Measurements from ENCODE around the gene SNRPB2. TPM values are rescaled to one million over a fixed set of nuclear protein-coding genes. Genes with fewer than 3 reads are reported as not detected.

Gene SNRPB2
- total RNA-seq, 1 donor from 2014 or later = 94.7 TPM

DNA sequence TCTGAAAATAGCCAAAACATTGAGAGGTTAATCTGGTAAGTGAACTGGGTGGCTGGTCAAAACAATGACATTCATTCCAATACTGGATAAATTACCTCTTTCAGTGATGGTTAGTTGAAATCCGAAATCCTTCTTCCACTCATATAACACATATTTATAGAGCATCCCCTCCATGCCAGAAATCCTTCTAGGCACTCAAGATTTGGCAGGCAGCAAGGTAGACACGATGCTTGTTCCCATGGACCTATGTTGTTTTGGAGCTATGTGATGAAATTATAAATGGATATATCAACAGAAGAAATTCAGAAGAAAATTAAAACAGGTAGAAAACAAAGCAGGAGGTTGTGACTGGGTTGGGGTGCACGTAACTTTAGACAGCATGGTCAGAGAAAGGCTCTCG, 26.3 kb upstream of the SNRPB2 start:
- Mint-ChIP-seq H3K4me3 (no peak overlapping the region), H3K9me3 (peaks cover 9% of the 10 kb centered on the region), H3K27ac (ENCODE audit: unreplicated experiment) (no peak overlapping the region), H3K36me3 (ENCODE audit: low read depth) (peaks cover 12% of the 10 kb centered on the region), H3K27me3 (ENCODE audit: low read depth) (no peaks in the 10 kb centered on the region), H3K4me1 (peaks cover 4% of the 10 kb centered on the region)
- DNase-seq (ENCODE audit: low read depth, low spot score) = no peak
- no peak for TF ChIP-seq CTCF (conservative IDR thresholded peaks at IDR 0.05)

- TF ChIP-seq CTCF (conservative IDR thresholded peaks at IDR 0.05) = no peak
- Mint-ChIP-seq H3K36me3 (ENCODE audit: low read depth) (peaks cover 12% of the 10 kb centered on the region), H3K9me3 (peaks cover 9% of the 10 kb centered on the region), H3K27ac (ENCODE audit: unreplicated experiment) (no peak overlapping the region), H3K4me3 (no peak overlapping the region), H3K4me1 (peaks cover 9% of the 10 kb centered on the region), H3K27me3 (ENCODE audit: low read depth) (no peaks in the 10 kb centered on the region)
- no peak for DNase-seq (ENCODE audit: low read depth, low spot score)
These were observed 22.2 kb upstream of the SNRPB2 start for GRCh38 chr20:16707674-16708073.

- Mint-ChIP-seq H3K27ac (ENCODE audit: unreplicated experiment) (no peak overlapping the region), H3K9me3 (peaks cover 9% of the 10 kb centered on the region), H3K36me3 (ENCODE audit: low read depth) (peaks cover 12% of the 10 kb centered on the region), H3K4me1 (peaks cover 11% of the 10 kb centered on the region), H3K4me3 (no peak overlapping the region), H3K27me3 (ENCODE audit: low read depth) (no peaks in the 10 kb centered on the region)
- DNase-seq (ENCODE audit: low read depth, low spot score) = no peak
- TF ChIP-seq CTCF (conservative IDR thresholded peaks at IDR 0.05) = no peak
These were observed 21.2 kb upstream of the SNRPB2 start for GRCh38 chr20:16708602-16709001.

DNA sequence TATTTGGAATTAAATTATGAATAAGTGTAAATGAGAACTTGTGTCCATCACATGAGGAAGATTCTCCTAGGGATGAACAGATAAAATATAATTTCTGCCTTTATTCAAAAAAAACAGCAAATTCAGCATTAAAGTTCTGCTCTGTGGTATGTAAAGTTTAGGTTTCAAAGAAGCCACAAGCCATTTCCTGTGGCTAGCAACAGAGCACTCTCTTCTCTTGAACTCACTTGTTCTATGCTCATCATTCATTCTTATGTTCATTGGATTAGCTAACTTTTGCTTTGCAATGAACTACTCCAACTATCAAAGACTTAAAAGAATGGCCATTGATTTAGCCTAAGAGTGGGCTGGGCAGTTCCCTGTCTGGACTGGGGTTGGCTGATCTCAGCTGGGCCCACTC, 20.8 kb upstream of the SNRPB2 start:
- peaks cover 11% of the 10 kb centered on the region for H3K4me1 Mint-ChIP-seq
- H3K36me3 Mint-ChIP-seq (ENCODE audit: low read depth) = peaks cover 12% of the 10 kb centered on the region
- H3K4me3 Mint-ChIP-seq = no peak overlapping the region
- no peak overlapping the region for H3K27ac Mint-ChIP-seq (ENCODE audit: unreplicated experiment)
- H3K9me3 Mint-ChIP-seq = peaks cover 9% of the 10 kb centered on the region
- no peaks in the 10 kb centered on the region for H3K27me3 Mint-ChIP-seq (ENCODE audit: low read depth)
- no peak for DNase-seq (ENCODE audit: low read depth, low spot score)
- TF ChIP-seq CTCF (conservative IDR thresholded peaks at IDR 0.05) = no peak

- Mint-ChIP-seq H3K4me1 (peaks cover 11% of the 10 kb centered on the region), H3K36me3 (ENCODE audit: low read depth) (peaks cover 4% of the 10 kb centered on the region), H3K9me3 (peaks cover 3% of the 10 kb centered on the region), H3K27ac (ENCODE audit: unreplicated experiment) (peak overlapping the region; percentile 9), H3K4me3 (no peak overlapping the region), H3K27me3 (ENCODE audit: low read depth) (no peaks in the 10 kb centered on the region)
- TF ChIP-seq CTCF (conservative IDR thresholded peaks at IDR 0.05) = no peak
- DNase-seq (ENCODE audit: low read depth, low spot score) = no peak
These were observed 19.0 kb upstream of the SNRPB2 start for GRCh38 chr20:16710781-16711180.

All from neural crest cell (in vitro differentiated cells).